ENCODE measurements around the gene RGS4.
"Not testable (repeated sequence)": the region's sequence is repeated elsewhere in the genome, so short reads cannot be mapped to it uniquely, and the experiment has no call there.

The RGS4 gene

DNA sequence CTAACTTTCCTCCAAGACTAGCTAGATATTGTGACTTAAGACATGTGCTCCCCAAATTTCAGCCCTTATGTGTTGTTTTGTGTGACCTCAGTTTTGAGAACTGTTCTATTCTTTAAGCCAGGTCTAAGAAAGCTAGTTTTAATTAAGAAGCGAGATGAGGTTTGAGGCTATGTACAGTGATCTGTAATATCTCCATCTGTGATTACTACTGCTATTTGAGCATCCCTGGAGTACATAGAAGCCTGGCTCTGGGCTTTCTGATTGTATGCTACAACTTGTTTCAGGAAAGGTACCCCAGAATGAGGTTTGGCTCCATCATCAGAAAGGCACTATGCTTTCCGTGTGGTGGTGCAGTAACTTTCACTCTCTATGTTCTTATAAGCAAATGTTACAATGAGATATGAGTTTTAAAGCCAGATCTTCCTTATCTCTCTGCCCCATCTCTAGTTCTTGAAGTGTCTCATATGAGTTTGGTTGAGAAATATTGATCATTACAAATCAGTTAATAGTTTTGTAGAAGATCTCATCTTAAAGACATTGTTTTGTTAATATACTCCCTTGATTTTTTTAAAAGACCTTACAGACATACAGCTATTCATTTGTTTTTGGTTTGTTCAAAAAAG is 605 bp downstream of the RGS4 start:
- DNase-seq, result no peak

GRCh38 chr1:163071405-163072255 is 2.5 kb downstream of the RGS4 start:
- peak; percentile 88 for DNase-seq

DNA sequence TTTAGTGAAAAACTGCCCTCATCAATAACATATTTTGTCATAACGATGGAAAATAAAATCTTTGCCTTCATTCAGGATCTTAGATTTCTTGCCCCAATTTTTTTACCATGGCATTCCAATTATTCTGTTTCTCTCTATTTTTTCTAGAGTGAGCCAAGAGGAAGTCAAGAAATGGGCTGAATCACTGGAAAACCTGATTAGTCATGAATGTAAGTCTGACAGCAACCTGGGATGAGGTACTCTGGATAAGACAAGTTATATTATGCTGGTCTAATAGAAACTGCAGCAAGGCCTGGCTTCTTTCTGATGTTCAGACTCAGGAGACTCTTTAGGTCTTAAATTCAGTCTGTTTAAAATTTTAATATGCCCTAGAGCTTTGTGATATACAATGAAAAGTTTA is 3.5 kb downstream of the RGS4 start:
- DNase-seq, result peak; percentile 57

GRCh38 chr1:163074004-163074403 is 4.8 kb downstream of the RGS4 start:
- no peak for DNase-seq

- DNase-seq, result no peak
Observed at GRCh38 chr1:163074716-163075284, 5.6 kb downstream of the RGS4 start.

- DNase-seq, result no peak
Observed at GRCh38 chr1:163076044-163076443, 6.9 kb downstream of the RGS4 start.

DNA sequence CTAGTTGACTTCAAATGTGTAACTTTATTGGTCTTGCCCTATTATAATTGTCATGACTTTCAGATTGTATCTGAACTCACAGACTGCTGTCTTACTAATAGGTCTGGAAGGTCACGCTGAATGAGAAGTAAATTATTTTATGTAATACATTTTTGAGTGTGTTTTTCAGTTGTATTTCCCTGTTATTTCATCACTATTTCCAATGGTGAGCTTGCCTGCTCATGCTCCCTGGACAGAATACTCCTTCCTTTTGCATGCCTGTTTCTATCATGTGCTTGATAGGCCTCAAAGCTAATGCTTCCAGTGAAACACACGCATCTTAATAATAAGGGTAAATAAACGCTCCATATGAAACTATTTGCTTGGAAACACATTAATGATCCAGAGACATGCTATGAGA is 7.3 kb downstream of the RGS4 start:
- no peak for DNase-seq

DNA sequence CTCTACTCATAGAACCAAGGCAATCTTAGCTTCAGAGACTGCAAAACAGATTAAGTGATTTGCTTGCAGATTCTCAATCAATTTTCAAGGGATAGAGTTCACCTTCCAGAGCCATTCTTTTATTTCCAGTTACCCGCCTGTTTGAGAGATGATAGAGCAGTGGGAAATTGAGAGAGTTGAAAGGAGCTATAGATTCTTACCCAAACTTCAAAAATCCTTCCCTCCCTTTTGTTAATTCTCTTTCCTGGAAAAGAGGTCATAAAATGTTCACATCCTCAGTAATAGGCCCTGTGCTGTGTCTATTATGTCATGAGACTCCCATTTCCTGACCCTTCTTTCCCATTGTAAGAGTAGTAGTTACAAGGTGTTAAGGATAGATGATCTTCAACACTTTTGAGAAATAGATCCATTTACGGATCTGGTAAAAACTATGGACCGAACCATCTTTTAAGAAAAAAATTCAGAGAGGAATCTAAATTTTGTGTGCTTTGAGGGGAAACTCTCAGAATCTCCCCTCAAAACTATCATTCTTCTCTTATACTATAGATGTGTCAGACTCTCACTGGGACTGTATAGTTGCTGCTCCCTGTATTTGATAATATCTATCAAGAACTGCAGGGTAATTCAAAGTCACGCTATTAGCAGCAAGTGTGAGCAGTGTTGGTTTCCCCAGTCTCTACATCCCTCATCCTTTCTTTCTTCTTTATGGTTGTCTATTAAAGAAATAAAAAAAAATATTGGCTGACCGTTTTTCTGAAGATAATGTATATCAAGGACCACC is 8.0 kb downstream of the RGS4 start:
- no peak for DNase-seq

- no peak for DNase-seq
Observed at GRCh38 chr1:163082971-163083370, 13.8 kb downstream of the RGS4 start.

GRCh38 chr1:163083690-163084089 is 14.5 kb downstream of the RGS4 start:
- DNase-seq, result peak; percentile 62

DNA sequence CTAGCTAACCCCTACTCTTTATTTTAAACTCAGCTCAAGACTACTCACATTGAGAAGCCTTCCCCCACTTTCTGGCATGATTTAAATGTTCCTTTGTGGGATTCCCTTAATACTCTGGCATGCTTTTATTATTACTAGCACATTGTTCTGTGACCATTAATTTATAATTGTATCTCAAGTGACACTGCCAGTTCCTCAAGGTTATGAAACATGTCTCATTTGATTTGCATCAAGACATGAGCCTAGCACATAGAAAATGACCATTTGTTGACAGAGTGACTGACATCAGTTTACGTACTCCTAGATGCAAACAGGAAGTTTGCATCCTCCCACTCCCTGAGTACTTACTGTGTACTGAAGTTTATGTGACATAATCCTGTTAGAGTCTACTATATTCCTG is 15.2 kb downstream of the RGS4 start:
- peak; percentile 73 for DNase-seq

DNA sequence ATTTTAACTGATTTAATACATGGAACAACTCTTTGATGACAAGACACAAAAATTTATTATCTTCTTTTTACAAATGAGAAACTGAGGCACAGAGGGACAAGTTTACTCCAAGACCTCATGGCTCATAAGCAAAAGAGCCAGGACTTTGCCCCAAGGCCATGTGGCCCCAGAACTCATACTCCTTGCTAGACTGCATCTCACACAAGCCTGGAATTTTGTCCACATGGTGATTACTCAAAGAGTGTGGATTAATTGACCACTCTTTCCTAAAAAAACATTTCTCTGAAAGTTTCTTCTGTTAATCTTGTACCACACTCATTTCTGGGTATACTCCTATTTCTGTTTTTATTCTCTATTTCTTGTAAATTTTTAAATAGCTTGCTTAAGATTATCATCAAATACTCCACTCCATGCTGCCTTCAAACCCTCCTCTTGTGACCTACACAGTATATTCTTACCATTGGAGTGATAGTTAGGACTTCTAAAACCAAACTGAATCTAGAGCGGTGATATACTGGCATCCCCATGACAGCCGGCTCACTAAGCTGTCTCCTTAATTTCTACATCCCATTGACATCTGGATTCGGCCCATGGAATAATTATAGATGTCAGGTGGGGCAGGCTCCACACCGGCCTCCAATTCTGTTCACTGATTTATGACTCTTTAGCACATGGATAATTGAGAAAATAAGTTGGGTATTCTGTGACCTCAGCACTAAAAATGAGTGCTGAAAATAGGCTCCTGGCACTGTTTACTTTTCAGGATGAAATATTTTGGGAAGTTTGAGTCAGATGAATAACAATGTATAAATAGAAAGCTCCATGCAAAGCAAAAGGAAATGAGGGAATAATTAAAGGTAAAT is 16.1 kb downstream of the RGS4 start:
- peak; percentile 87 for DNase-seq

GRCh38 chr1:163085904-163086268 is 16.7 kb downstream of the RGS4 start:
- DNase-seq, result peak; percentile 80

GRCh38 chr1:163089117-163089516 is 20.0 kb downstream of the RGS4 start:
- DNase-seq, result not testable (repeated sequence)

- peak; percentile 59 for DNase-seq
Observed at GRCh38 chr1:163090321-163090945, 21.3 kb downstream of the RGS4 start.

DNA sequence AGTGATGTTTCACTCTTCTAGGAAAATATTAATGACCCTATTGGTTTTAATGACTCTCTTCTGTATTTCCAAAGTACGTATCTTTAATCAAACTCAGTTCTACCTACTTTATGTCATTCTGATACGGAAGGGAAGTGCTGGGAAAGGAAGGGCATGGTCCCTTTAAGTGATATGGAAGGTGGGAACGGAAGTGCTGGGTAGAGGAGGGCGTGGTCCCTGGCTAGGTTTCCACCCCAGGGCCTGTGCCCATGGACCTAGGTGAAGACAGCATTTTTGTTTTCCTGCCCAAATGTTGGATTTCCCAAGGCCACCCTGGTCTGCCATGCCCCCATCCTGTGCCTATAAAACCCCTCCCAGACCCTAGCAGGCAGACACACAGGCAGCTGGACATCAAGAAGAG is 24.0 kb downstream of the RGS4 start:
- no peak for DNase-seq

DNA sequence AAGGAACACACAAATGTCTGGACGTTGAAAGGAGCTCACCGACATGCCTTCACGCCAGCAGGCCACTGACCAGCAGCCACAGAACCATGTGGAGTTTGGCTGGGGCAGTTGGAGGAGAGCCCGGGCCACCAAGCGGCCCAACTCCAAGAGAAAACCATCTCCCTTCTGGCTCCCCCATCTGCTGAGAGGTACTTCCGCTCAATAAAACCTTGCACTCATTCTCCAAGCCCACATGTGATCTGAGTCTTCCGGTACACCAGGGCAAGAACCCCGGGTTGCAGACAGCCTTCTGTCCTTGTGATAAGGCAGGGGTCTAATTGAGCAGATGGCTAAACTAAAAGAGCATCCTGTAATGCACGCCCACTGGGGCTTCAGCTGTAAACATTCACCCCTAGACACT is 24.4 kb downstream of the RGS4 start:
- DNase-seq, result no peak

GRCh38 chr1:163094182-163094581 is 25.0 kb downstream of the RGS4 start:
- no peak for DNase-seq

- DNase-seq, result no peak
Observed at GRCh38 chr1:163094589-163094988, 25.4 kb downstream of the RGS4 start.

GRCh38 chr1:163095213-163095612 is 26.1 kb downstream of the RGS4 start:
- DNase-seq, result no peak

DNA sequence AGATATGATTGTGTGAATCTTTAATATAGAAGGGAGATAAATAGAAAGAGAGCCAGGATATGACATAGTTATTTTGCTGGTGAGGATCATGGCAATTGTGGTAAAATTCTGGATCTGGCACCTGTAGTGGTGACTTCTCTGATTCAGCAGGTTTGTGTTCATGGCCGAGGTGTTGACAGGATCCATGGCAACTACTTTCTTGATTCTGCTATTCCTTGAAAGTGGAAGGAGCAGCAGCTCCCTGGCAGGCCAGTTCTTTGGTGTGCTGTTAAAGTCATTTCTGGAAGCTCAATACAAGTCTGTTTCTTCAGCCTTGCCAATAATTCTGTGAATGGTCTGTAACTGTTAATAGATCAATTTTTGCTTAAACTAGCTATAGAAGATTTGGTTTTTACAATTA is 33.4 kb downstream of the RGS4 start:
- DNase-seq, result no peak
